ENCODE measurements around the gene PCGF2.

PCGF2 gene

DNA sequence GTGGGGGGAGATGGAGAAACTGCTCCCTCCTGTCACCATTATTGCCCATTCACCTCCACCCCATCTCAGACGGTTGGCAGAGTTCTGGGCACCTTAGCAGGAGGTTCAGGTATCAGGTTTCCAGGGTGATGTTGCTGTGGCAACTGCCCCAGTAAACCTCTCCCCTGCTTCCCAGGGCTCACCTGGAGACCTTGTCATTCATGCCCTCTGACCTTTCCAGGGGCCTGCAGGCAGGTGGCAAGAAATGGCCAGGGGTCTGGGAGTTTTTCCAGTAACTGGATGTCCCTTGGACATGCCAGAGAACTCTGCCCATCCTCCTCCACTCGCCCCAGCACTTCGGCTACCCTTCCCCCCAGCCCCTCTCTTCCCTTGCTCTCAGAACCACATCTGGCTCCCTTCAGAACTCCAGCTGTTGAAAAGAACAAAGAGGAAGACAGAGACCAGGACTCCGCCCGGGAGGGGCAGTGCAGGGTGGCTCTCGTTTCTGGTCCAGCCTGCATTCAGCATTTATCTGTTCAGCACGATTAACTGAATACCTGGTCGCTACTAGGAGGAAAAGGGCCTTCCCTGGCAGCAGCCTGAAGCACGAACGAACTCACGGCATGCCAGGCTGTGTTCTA, 34.6 kb downstream of the PCGF2 start:
- no peak overlapping the region for H3K27ac ChIP-seq (ENCODE audit: low read depth, low read length)
- H3K4me2 ChIP-seq (ENCODE audit: low read depth, low read length, poor library complexity, severe bottlenecking), result no peak overlapping the region

DNA sequence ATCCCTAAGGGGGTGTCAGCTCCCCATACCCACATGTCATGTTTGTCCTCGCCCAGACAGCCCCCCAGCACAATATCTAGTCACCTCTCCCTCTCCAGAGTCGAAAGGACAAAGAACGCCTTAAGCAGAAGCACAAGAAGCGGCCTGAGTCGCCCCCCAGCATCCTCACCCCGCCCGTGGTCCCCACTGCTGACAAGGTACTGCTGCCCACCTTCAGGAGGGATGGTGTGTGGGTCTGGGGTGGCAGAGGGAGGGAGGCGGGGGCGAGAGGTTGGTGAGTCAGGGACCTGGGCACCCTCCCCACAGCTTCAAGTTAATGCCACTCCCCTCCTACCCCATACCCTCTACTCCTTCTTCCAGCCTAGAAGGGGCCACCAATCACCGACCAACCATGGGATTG, 35.5 kb downstream of the PCGF2 start:
- no peak overlapping the region for H3K27ac ChIP-seq (ENCODE audit: low read depth, low read length)
- H3K79me2 ChIP-seq (ENCODE audit: insufficient read depth, low read length), result peaks cover 6% of the 10 kb centered on the region; the same call in 1 of the 2 replicates
- no peaks in the 10 kb centered on the region for H3K9me2 ChIP-seq (replicated peaks; ENCODE audit: insufficient read depth, low read length)
- H2AFZ ChIP-seq (ENCODE audit: low read depth, low read length, severe bottlenecking), result no peak overlapping the region
- H3K27me3 ChIP-seq (ENCODE audit: low read length), result no peaks in the 10 kb centered on the region
- no peak overlapping the region for H3K4me2 ChIP-seq (ENCODE audit: low read depth, low read length, poor library complexity, severe bottlenecking)
- no peak overlapping the region for H3K4me3 ChIP-seq (ENCODE audit: insufficient read depth, low read length, poor library complexity, severe bottlenecking)
- H3K9ac ChIP-seq (ENCODE audit: low read length), result no peak overlapping the region
- no peaks in the 10 kb centered on the region for H3F3A ChIP-seq (ENCODE audit: insufficient read depth)
- H4K20me1 ChIP-seq (ENCODE audit: low read depth, low read length), result no peaks in the 10 kb centered on the region
- H3K36me3 ChIP-seq (ENCODE audit: low read length), result no peaks in the 10 kb centered on the region
- no peak for TF ChIP-seq EZH2phosphoT487 (conservative IDR thresholded peaks at IDR 0.05; ENCODE audit: low read length)
- TF ChIP-seq, protein P1, sequence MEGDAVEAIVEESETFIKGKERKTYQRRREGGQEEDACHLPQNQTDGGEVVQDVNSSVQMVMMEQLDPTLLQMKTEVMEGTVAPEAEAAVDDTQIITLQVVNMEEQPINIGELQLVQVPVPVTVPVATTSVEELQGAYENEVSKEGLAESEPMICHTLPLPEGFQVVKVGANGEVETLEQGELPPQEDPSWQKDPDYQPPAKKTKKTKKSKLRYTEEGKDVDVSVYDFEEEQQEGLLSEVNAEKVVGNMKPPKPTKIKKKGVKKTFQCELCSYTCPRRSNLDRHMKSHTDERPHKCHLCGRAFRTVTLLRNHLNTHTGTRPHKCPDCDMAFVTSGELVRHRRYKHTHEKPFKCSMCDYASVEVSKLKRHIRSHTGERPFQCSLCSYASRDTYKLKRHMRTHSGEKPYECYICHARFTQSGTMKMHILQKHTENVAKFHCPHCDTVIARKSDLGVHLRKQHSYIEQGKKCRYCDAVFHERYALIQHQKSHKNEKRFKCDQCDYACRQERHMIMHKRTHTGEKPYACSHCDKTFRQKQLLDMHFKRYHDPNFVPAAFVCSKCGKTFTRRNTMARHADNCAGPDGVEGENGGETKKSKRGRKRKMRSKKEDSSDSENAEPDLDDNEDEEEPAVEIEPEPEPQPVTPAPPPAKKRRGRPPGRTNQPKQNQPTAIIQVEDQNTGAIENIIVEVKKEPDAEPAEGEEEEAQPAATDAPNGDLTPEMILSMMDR (IDR thresholded peaks at IDR 0.05; ENCODE audit: insufficient read depth, low read length, poor library complexity, severe bottlenecking), result no peak
- no peaks in the 10 kb centered on the region for H3K9me3 ChIP-seq (ENCODE audit: insufficient read depth, low read length)

More for the DNA sequence above, 34.6 kb downstream of the PCGF2 start:
- H3K4me3 ChIP-seq (ENCODE audit: insufficient read depth, low read length, poor library complexity, severe bottlenecking), result no peak overlapping the region
- H3K27me3 ChIP-seq (ENCODE audit: low read length), result no peaks in the 10 kb centered on the region
- no peaks in the 10 kb centered on the region for H3K79me2 ChIP-seq (ENCODE audit: insufficient read depth, low read length)
- no peak overlapping the region for H3K9ac ChIP-seq (ENCODE audit: low read length)
- no peak overlapping the region for H2AFZ ChIP-seq (ENCODE audit: low read depth, low read length, severe bottlenecking)
- TF ChIP-seq, protein P1 (IDR thresholded peaks at IDR 0.05; ENCODE audit: insufficient read depth, low read length, poor library complexity, severe bottlenecking), result no peak
- TF ChIP-seq EZH2phosphoT487 (conservative IDR thresholded peaks at IDR 0.05; ENCODE audit: low read length), result no peak
- no peaks in the 10 kb centered on the region for H3K9me2 ChIP-seq (replicated peaks; ENCODE audit: insufficient read depth, low read length)
- no peaks in the 10 kb centered on the region for H3K9me3 ChIP-seq (ENCODE audit: insufficient read depth, low read length)
- no peaks in the 10 kb centered on the region for H4K20me1 ChIP-seq (ENCODE audit: low read depth, low read length)
- no peaks in the 10 kb centered on the region for H3F3A ChIP-seq (ENCODE audit: insufficient read depth)
- no peaks in the 10 kb centered on the region for H3K36me3 ChIP-seq (ENCODE audit: low read length)

GRCh38 chr17:38711792-38712571, 36.2 kb downstream of the PCGF2 start:
- Histone ChIP-seq H3K9me2 (replicated peaks; ENCODE audit: insufficient read depth, low read length) (no peaks in the 10 kb centered on the region), H3K9me3 (ENCODE audit: insufficient read depth, low read length) (no peaks in the 10 kb centered on the region), H3F3A (ENCODE audit: insufficient read depth) (no peaks in the 10 kb centered on the region; the same call in 1 of the 2 replicates), H3K4me3 (ENCODE audit: insufficient read depth, low read length, poor library complexity, severe bottlenecking) (no peak overlapping the region), H3K9ac (ENCODE audit: low read length) (no peak overlapping the region), H4K20me1 (ENCODE audit: low read depth, low read length) (no peaks in the 10 kb centered on the region), H2AFZ (ENCODE audit: low read depth, low read length, severe bottlenecking) (no peak overlapping the region), H3K36me3 (ENCODE audit: low read length) (no peaks in the 10 kb centered on the region), H3K27me3 (ENCODE audit: low read length) (no peaks in the 10 kb centered on the region), H3K79me2 (ENCODE audit: insufficient read depth, low read length) (peaks cover 12% of the 10 kb centered on the region; the same call in 1 of the 2 replicates), H3K4me2 (ENCODE audit: low read depth, low read length, poor library complexity, severe bottlenecking) (no peak overlapping the region), H3K27ac (ENCODE audit: low read depth, low read length) (no peak overlapping the region)
- TF ChIP-seq, protein P1 (IDR thresholded peaks at IDR 0.05; ENCODE audit: insufficient read depth, low read length, poor library complexity, severe bottlenecking), result no peak
- no peak for TF ChIP-seq EZH2phosphoT487 (conservative IDR thresholded peaks at IDR 0.05; ENCODE audit: low read length)
